ENCODE results near the gene NUPR1. TPM values are rescaled to one million over a fixed set of nuclear protein-coding genes. Genes with fewer than 3 reads are reported as not detected.
A peak's percentile ranks its signal among the peaks of the same experiment; 100 is the strongest.

NUPR1 gene
- total and polyA plus RNA-seq, 2 of the 13 experiments (the other 11 are each of a cell fraction or from before 2014, with no cell fraction given): 18.0 to 25.6 TPM

DNA sequence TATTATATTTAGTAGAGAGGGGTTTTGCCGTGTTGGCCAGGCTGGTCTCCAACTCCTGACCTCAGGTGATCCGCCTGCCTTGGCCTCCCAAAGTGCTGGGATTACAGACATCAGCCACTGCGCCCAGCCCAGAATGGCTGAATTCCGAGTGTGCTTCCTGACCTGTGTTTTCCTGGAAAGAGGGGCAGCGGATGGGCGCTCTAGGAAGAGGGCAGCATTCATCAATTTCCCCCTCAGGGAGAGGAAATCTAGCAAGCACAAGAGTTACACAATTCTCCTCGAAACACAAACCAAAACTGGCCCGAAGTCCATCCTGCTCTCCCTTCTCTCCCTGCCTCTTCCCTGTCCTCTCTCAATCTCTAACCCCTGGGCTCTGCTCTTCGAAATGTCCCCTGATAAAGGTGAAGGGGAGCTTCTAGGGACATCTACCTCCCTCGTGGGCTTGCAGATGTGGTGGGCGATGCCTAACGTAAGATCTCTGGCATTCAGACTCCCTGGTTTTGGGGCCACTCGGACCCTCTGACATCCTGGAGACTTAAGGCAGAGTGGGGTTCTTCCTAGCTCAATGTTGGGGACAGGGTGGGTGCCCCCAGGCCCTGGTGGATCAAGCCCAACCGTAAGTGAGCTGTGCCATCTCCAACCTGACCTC lies 33.2 kb downstream of the NUPR1 start (continued):
- TF ChIP-seq, protein P1, sequence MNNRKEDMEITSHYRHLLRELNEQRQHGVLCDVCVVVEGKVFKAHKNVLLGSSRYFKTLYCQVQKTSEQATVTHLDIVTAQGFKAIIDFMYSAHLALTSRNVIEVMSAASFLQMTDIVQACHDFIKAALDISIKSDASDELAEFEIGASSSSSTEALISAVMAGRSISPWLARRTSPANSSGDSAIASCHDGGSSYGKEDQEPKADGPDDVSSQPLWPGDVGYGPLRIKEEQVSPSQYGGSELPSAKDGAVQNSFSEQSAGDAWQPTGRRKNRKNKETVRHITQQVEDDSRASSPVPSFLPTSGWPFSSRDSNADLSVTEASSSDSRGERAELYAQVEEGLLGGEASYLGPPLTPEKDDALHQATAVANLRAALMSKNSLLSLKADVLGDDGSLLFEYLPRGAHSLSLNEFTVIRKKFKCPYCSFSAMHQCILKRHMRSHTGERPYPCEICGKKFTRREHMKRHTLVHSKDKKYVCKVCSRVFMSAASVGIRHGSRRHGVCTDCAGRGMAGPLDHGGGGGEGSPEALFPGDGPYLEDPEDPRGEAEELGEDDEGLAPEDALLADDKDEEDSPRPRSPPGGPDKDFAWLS (CRISPR knock-in tag; IDR thresholded peaks at IDR 0.05; ENCODE audit: borderline replicate concordance): no peak
- peak; percentile 81; the same call in 1 of the 2 replicates for TF ChIP-seq ZFAT (CRISPR knock-in tag; conservative IDR thresholded peaks at IDR 0.05)
- TF ChIP-seq NBN (conservative IDR thresholded peaks at IDR 0.05): no peak
- TF ChIP-seq ELF4 (CRISPR knock-in tag; IDR thresholded peaks at IDR 0.05; ENCODE audit: borderline replicate concordance): no peak
- no peak for TF ChIP-seq KLF12 (CRISPR knock-in tag; IDR thresholded peaks at IDR 0.05; ENCODE audit: borderline replicate concordance)
- TF ChIP-seq U2AF2 (IDR thresholded peaks at IDR 0.05; ENCODE audit: low read depth, low read length): no peak
- TF ChIP-seq ZNF230 (CRISPR knock-in tag; IDR thresholded peaks at IDR 0.05): no peak
- TF ChIP-seq RCOR2 (CRISPR knock-in tag; IDR thresholded peaks at IDR 0.05): peak; percentile 67; the same call in 1 of the 2 replicates
- TF ChIP-seq NFATC3 (CRISPR knock-in tag; IDR thresholded peaks at IDR 0.05): no peak
- TF ChIP-seq GABPA (IDR thresholded peaks at IDR 0.05; ENCODE audit: low read depth, low read length): no peak
- no peak for TF ChIP-seq GABPA (CRISPR knock-in tag; IDR thresholded peaks at IDR 0.05; ENCODE audit: low read depth)
- no peak; the same call in 1 of the 2 replicates for TF ChIP-seq ZMYM2 (CRISPR knock-in tag; IDR thresholded peaks at IDR 0.05)
- no peak for TF ChIP-seq ZNF329 (CRISPR knock-in tag; IDR thresholded peaks at IDR 0.05; ENCODE audit: low read depth)
- peak; percentile 77 for TF ChIP-seq ZNF430 (CRISPR knock-in tag; IDR thresholded peaks at IDR 0.05)
- TF ChIP-seq THAP11 (CRISPR knock-in tag; IDR thresholded peaks at IDR 0.05): peak; percentile 73
- TF ChIP-seq, protein P2, sequence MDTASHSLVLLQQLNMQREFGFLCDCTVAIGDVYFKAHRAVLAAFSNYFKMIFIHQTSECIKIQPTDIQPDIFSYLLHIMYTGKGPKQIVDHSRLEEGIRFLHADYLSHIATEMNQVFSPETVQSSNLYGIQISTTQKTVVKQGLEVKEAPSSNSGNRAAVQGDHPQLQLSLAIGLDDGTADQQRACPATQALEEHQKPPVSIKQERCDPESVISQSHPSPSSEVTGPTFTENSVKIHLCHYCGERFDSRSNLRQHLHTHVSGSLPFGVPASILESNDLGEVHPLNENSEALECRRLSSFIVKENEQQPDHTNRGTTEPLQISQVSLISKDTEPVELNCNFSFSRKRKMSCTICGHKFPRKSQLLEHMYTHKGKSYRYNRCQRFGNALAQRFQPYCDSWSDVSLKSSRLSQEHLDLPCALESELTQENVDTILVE (CRISPR knock-in tag; IDR thresholded peaks at IDR 0.05): peak; percentile 61; the same call in 1 of the 2 replicates
- TF ChIP-seq ZNF788 (CRISPR knock-in tag; IDR thresholded peaks at IDR 0.05; ENCODE audit: borderline replicate concordance): peak; percentile 68; the same call in 1 of the 2 replicates
- TF ChIP-seq ZFP36L1 (CRISPR knock-in tag; IDR thresholded peaks at IDR 0.05): peak; percentile 68; the same call in 1 of the 2 replicates
- no peak for TF ChIP-seq MTF1 (CRISPR knock-in tag; IDR thresholded peaks at IDR 0.05)
- peak; percentile 61; the same call in 1 of the 2 replicates for TF ChIP-seq ZBTB7B (CRISPR knock-in tag; IDR thresholded peaks at IDR 0.05)
- no peak for TF ChIP-seq CHD4 (IDR thresholded peaks at IDR 0.05; ENCODE audit: borderline replicate concordance, low read length)
- TF ChIP-seq STAG1 (CRISPR knock-in tag; IDR thresholded peaks at IDR 0.05): peak; percentile 37
- TF ChIP-seq, protein P3, sequence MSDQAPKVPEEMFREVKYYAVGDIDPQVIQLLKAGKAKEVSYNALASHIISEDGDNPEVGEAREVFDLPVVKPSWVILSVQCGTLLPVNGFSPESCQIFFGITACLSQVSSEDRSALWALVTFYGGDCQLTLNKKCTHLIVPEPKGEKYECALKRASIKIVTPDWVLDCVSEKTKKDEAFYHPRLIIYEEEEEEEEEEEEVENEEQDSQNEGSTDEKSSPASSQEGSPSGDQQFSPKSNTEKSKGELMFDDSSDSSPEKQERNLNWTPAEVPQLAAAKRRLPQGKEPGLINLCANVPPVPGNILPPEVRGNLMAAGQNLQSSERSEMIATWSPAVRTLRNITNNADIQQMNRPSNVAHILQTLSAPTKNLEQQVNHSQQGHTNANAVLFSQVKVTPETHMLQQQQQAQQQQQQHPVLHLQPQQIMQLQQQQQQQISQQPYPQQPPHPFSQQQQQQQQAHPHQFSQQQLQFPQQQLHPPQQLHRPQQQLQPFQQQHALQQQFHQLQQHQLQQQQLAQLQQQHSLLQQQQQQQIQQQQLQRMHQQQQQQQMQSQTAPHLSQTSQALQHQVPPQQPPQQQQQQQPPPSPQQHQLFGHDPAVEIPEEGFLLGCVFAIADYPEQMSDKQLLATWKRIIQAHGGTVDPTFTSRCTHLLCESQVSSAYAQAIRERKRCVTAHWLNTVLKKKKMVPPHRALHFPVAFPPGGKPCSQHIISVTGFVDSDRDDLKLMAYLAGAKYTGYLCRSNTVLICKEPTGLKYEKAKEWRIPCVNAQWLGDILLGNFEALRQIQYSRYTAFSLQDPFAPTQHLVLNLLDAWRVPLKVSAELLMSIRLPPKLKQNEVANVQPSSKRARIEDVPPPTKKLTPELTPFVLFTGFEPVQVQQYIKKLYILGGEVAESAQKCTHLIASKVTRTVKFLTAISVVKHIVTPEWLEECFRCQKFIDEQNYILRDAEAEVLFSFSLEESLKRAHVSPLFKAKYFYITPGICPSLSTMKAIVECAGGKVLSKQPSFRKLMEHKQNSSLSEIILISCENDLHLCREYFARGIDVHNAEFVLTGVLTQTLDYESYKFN (CRISPR knock-in tag; conservative IDR thresholded peaks at IDR 0.05): peak; percentile 84
- TF ChIP-seq, protein P4, sequence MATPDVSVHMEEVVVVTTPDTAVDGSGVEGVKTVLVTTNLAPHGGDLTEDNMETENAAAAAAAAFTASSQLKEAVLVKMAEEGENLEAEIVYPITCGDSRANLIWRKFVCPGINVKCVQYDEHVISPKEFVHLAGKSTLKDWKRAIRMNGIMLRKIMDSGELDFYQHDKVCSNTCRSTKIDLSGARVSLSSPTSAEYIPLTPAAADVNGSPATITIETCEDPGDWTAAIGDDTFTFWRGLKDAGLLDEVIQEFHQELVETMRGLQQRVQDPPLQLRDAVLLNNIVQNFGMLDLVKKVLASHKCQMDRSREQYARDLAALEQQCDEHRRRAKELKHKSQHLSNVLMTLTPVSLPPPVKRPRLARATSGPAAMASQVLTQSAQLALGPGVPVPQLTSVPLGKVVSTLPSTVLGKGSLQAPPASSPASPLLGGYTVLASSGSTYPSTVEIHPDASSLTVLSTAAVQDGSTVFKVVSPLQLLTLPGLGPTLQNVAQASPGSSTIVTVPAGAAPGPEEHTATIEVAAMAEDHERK (CRISPR knock-in tag; IDR thresholded peaks at IDR 0.05; ENCODE audit: low read depth): no peak
- no peak for TF ChIP-seq KDM6A (CRISPR knock-in tag; IDR thresholded peaks at IDR 0.05; ENCODE audit: low read depth)
